ENCODE results near the gene STEAP4.

Gene STEAP4

DNA sequence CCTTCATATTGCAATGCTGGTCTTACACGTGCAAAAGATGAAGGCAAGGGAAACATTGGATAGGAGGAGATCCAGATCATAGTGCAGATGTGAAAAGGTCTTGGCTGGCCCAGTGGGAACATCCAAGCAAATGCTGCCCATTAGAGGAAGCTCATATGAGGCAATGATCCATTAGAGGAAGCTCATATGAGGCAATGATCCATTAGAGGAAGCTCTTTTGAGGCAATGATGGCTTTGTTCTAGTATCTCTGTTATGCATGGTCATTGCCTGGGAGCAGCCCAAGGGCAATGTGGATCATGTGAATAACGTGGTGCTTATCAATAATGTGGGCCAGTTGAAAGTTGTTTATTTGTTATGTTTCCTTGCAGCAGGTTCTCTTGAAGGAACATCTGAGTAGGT, 37.8 kb downstream of the STEAP4 start:
- TF ChIP-seq TAF1 (IDR thresholded peaks at IDR 0.05; ENCODE audit: borderline replicate concordance, insufficient read depth, low read length) = no peak
- no peak for TF ChIP-seq POLR2AphosphoS5 (IDR thresholded peaks at IDR 0.05; ENCODE audit: low read depth, low read length)
- TF ChIP-seq, protein P1, sequence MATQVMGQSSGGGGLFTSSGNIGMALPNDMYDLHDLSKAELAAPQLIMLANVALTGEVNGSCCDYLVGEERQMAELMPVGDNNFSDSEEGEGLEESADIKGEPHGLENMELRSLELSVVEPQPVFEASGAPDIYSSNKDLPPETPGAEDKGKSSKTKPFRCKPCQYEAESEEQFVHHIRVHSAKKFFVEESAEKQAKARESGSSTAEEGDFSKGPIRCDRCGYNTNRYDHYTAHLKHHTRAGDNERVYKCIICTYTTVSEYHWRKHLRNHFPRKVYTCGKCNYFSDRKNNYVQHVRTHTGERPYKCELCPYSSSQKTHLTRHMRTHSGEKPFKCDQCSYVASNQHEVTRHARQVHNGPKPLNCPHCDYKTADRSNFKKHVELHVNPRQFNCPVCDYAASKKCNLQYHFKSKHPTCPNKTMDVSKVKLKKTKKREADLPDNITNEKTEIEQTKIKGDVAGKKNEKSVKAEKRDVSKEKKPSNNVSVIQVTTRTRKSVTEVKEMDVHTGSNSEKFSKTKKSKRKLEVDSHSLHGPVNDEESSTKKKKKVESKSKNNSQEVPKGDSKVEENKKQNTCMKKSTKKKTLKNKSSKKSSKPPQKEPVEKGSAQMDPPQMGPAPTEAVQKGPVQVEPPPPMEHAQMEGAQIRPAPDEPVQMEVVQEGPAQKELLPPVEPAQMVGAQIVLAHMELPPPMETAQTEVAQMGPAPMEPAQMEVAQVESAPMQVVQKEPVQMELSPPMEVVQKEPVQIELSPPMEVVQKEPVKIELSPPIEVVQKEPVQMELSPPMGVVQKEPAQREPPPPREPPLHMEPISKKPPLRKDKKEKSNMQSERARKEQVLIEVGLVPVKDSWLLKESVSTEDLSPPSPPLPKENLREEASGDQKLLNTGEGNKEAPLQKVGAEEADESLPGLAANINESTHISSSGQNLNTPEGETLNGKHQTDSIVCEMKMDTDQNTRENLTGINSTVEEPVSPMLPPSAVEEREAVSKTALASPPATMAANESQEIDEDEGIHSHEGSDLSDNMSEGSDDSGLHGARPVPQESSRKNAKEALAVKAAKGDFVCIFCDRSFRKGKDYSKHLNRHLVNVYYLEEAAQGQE (IDR thresholded peaks at IDR 0.05; ENCODE audit: insufficient read depth in 1 of 2, low read depth in 2 of 2, low read length in 2 of 2) = no peak
- TF ChIP-seq SIN3A (IDR thresholded peaks at IDR 0.05; ENCODE audit: borderline replicate concordance, insufficient read depth, low read length) = no peak

DNA sequence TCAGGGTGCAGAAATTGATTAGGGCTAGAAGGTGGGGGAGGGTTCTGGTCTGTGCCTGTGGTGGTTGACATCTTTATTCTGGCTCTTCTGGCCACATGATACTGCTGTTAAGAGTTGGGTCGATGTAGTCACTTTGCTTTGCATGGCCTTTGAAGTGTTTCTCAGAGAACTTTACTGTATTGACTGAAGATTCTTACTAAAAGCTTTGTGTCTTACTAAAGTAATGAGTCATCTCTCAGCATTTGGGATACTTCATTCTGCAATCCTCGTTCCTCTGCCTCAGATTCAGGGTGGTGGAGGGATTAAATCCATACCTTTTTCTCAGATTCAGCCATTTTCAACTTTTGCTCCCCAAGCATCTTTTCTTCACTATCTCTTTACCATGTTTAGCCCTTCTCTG, 38.6 kb downstream of the STEAP4 start:
- TF ChIP-seq SIN3A (IDR thresholded peaks at IDR 0.05; ENCODE audit: borderline replicate concordance, insufficient read depth, low read length) = no peak
- TF ChIP-seq, protein P1 (IDR thresholded peaks at IDR 0.05; ENCODE audit: insufficient read depth in 1 of 2, low read depth in 2 of 2, low read length in 2 of 2) = no peak
- no peak for TF ChIP-seq POLR2AphosphoS5 (IDR thresholded peaks at IDR 0.05; ENCODE audit: low read depth, low read length)
- TF ChIP-seq FOXP2 (optimal IDR thresholded peaks at IDR 0.05; ENCODE audit: borderline replicate concordance, extremely low read depth, extremely low read length, insufficient read depth) = no peak
- TF ChIP-seq TAF1 (IDR thresholded peaks at IDR 0.05; ENCODE audit: borderline replicate concordance, insufficient read depth, low read length) = no peak

DNA sequence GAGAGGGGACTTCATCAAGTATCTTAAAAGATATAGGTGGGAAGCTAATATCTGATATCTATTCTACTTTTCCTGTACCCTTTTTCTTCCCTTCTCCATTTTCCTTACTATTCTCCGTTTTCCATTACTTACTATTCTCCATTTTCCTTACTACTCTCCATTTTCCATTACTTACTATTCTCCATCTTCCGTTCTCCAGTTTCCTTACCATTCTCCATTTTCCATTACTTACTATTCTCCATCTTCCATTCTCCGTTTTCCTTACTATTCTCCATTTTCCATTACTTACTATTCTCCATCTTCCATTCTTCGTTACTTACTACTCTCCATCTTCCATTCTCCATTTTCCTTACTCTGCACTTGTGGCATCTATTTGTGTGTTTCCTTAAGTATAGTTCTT, 39.3 kb downstream of the STEAP4 start:
- TF ChIP-seq SIN3A (IDR thresholded peaks at IDR 0.05; ENCODE audit: borderline replicate concordance, insufficient read depth, low read length) = no peak
- no peak for TF ChIP-seq POLR2AphosphoS5 (IDR thresholded peaks at IDR 0.05; ENCODE audit: low read depth, low read length)
- TF ChIP-seq FOXP2 (optimal IDR thresholded peaks at IDR 0.05; ENCODE audit: borderline replicate concordance, extremely low read depth, extremely low read length, insufficient read depth) = no peak
- TF ChIP-seq TAF1 (IDR thresholded peaks at IDR 0.05; ENCODE audit: borderline replicate concordance, insufficient read depth, low read length) = no peak
- TF ChIP-seq, protein P1 (IDR thresholded peaks at IDR 0.05; ENCODE audit: insufficient read depth in 1 of 2, low read depth in 2 of 2, low read length in 2 of 2) = no peak

DNA sequence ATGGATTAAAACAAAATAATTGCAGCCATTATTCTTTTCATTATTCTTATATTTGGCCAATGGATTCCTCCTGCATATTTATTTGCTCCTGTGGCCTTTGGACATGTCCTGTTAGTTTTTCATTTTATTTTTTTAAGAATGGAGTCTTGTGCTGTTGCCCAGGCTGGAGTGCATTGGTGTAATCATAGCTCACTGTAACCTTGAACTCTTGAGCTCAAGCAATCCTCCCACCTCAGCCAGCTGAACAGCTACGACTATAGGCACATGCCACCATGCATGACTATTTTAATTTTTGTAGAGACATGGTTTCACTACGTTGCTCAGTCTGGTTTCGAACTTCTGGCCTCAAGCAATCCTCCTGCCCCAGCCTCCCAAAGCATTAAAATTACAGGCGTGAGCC, 44.1 kb downstream of the STEAP4 start:
- TF ChIP-seq POLR2AphosphoS5 (IDR thresholded peaks at IDR 0.05; ENCODE audit: low read depth, low read length) (no peak), FOXP2 (optimal IDR thresholded peaks at IDR 0.05; ENCODE audit: borderline replicate concordance, extremely low read depth, extremely low read length, insufficient read depth) (no peak)

DNA sequence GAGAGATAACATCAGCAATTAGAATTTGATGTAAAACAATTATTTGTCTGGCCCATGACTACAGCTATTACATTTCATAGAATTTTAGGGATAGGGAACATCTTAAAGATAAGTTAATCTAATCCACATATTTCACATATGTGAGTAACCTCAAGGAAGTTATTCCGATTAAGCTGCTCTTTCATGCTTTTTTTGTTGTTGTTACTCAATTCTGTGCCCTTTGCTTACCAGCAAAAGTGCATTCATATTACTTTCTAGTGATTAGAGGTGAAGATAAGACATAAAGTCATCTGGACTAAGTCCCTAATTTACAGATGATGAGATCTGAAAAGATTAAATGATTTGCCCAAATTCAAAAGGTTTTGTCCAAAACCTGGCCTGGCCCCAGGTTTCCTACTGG, 46.0 kb downstream of the STEAP4 start:
- TF ChIP-seq, protein P1 (IDR thresholded peaks at IDR 0.05; ENCODE audit: insufficient read depth in 1 of 2, low read depth in 2 of 2, low read length in 2 of 2) = no peak
- TF ChIP-seq TAF1 (IDR thresholded peaks at IDR 0.05; ENCODE audit: borderline replicate concordance, insufficient read depth, low read length) = no peak
- no peak for TF ChIP-seq SIN3A (IDR thresholded peaks at IDR 0.05; ENCODE audit: borderline replicate concordance, insufficient read depth, low read length)

Data from PFSK-1 (cell line).